AG04449 (cell line): Measurements from ENCODE around the gene CD83.

Source experiments
- CTCF ChIA-PET: fragments of 350-600 bp; formaldehyde crosslinking; extraction: SDS; loops from one replicate; lab custom pipeline; 2021; ENCODE audit warnings: antibody characterized with exemption; lab: Yijun Ruan, JAX
- POLR2A ChIA-PET: fragments of 400-600, 350-600 bp; formaldehyde crosslinking; extraction: SDS; loops from one replicate; lab custom pipeline; 2020; ENCODE audit warnings: antibody characterized with exemption, inconsistent platforms; lab: Yijun Ruan, JAX
- DNase-seq: peaks from one replicate; pipeline ENCODE4 v3.0.0-alpha.2; 2010; ENCODE audit warnings: low read depth, low spot score
- H3K4me3 ChIP-seq: 2 replicates; pipeline ENCODE4 v1.5.1; 2011; ENCODE audit warnings: low read depth, mild to moderate bottlenecking, control low read depth, low read length
- TF ChIP-seq, protein P1 (sequence below): IDR thresholded peaks from one replicate; pipeline ENCODE4 v1.5.1; 2011; ENCODE audit warnings: mild to moderate bottlenecking, moderate library complexity, low read length, control low read depth, inconsistent platforms; ENCODE audit not compliant: insufficient read depth; ENCODE audit errors: missing control alignments

Gene CD83

GRCh38 chr6:14088600-14089192 lies 28.9 kb upstream of the CD83 start:
- ChIA-PET CTCF (interaction anchor here (1.0 kb wide), 1 partner anchor 42 kb away, joined by 3 read pairs; no protein-coding TSS in a partner anchor), POLR2A (no interaction called here)
- TF ChIP-seq, protein P1, sequence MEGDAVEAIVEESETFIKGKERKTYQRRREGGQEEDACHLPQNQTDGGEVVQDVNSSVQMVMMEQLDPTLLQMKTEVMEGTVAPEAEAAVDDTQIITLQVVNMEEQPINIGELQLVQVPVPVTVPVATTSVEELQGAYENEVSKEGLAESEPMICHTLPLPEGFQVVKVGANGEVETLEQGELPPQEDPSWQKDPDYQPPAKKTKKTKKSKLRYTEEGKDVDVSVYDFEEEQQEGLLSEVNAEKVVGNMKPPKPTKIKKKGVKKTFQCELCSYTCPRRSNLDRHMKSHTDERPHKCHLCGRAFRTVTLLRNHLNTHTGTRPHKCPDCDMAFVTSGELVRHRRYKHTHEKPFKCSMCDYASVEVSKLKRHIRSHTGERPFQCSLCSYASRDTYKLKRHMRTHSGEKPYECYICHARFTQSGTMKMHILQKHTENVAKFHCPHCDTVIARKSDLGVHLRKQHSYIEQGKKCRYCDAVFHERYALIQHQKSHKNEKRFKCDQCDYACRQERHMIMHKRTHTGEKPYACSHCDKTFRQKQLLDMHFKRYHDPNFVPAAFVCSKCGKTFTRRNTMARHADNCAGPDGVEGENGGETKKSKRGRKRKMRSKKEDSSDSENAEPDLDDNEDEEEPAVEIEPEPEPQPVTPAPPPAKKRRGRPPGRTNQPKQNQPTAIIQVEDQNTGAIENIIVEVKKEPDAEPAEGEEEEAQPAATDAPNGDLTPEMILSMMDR: no peak
- H3K4me3 ChIP-seq: no peak overlapping the region
- no peak for DNase-seq

- TF ChIP-seq, protein P1: no peak
- ChIA-PET POLR2A (no interaction called here), CTCF (no interaction called here)
- DNase-seq: no peak
- H3K4me3 ChIP-seq: no peak overlapping the region
Observed at GRCh38 chr6:14089224-14089623, 28.3 kb upstream of the CD83 start.

GRCh38 chr6:14091339-14091978 lies 26.1 kb upstream of the CD83 start:
- no peak overlapping the region for H3K4me3 ChIP-seq
- TF ChIP-seq, protein P1: no peak
- ChIA-PET CTCF (no interaction called here), POLR2A (no interaction called here)
- DNase-seq: no peak

DNA sequence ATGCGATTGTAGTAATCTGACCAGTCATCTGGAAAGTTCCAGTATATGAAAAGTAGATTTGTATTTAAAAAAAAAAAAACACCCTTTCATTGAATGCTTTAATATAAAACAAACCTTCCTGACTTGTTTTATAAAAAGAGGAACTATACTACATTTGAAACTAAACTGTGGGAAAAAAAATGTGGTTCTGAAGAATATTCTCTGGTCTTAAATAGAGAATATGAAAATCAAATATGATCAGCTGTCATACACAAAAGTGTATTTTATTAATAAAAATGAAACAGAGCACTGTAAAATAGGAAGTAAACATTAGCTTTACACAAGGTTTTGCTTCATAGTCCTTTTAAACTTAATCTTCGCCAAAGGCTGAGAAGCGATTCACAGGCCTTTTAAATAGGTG lies 25.3 kb upstream of the CD83 start:
- CTCF ChIA-PET: no interaction called here

DNA sequence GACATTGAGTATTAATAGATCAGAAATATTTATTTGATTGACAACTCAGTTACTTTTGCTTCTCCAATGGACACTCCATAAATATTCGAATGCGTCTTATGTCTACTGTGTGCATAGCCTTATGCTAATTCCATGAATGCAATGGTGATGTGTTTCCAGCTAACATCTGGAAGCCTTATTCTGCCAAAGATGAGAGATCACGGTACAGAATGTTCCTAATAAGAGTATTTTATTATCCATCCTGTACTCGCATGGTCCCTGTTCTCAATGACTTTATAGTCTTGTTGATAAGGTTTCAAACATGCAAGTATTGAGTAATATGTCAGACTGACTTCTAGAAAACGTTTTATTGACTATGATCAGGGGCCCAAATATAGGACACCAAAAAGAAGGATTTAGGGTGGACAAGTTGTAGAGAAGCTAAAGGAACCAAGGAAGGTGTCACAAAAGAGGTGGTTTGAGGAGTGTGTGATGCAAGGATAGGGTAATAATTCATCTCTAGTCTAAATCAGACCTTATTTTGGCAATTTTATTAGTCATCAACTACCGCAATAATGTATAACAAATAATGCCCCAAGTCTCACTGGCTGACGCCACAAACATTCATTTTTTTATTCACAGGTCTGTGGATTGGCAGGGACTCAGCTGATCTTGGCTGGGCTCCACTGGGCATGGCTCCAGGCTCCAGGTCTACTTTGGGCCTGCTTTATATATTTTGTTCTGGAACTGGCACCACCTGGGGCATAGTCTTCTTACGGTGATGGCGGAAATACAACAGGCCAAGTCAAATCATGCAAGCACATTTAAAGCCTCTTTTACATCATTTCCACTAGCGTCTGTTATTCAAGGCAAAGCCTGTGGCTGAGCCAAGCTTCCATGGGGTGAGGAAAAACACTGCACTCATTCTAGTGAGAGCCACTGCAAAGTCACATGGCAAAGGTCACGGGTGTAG lies 24.5 kb upstream of the CD83 start:
- ChIA-PET CTCF (interaction anchor here (0.8 kb wide), 1 partner anchor 36 kb away, joined by 3 read pairs; no protein-coding TSS in a partner anchor), POLR2A (no interaction called here)
- DNase-seq: no peak
- TF ChIP-seq, protein P1: no peak
- no peak overlapping the region for H3K4me3 ChIP-seq

More for the DNA sequence above, 25.3 kb upstream of the CD83 start:
- no peak for DNase-seq
- no peak overlapping the region for H3K4me3 ChIP-seq
- POLR2A ChIA-PET: no interaction called here
- TF ChIP-seq, protein P1: no peak

GRCh38 chr6:14094721-14095120 lies 22.9 kb upstream of the CD83 start:
- H3K4me3 ChIP-seq: no peak overlapping the region
- CTCF ChIA-PET: no interaction called here
- TF ChIP-seq, protein P1: no peak
- POLR2A ChIA-PET: no interaction called here
- no peak for DNase-seq
